PC-9 (cell line): ENCODE results near the gene PLET1. TPM values are rescaled to one million over a fixed set of nuclear protein-coding genes. Genes with fewer than 3 reads are reported as not detected.
A peak's percentile ranks its signal among the peaks of the same experiment; 100 is the strongest.

Experiments
- BruUV-seq: library from RNA; stranded (reverse); fragments of 400-500 nt; replicated peaks from 2 replicates; lab custom pipeline; 2021; lab: Mats Ljungman, UMichigan
- CTCF ChIA-PET: fragments of 300-600 bp; sonication (Branson Sonifier 250); formaldehyde crosslinking; loops from one replicate; lab custom pipeline; 2022; ENCODE audit warnings: antibody characterized with exemption; lab: Charles Lee
- POLR2A ChIA-PET: fragments of 300-600 bp; sonication (Branson Sonifier 250); formaldehyde crosslinking; loops from one replicate; lab custom pipeline; 2022; ENCODE audit warnings: antibody characterized with exemption; ENCODE audit not compliant: unreplicated experiment; lab: Charles Lee
- DNase-seq, 2 experiments: peaks; one replicate each; pipeline versions ENCODE4 v3.0.0 to v3.0.0-alpha.2; 2015 to 2022; ENCODE audit warnings: mixed read lengths in 1 of 2
- H2AFZ ChIP-seq: fragments of 200-600 bp; sonication (generic); 2 replicates; pipeline ENCODE4 v1.8.1; 2017; ENCODE audit warnings: antibody characterized with exemption
- H3F3A ChIP-seq: fragments of 200-600 bp; sonication (generic); 2 replicates; pipeline ENCODE4 v1.8.1; 2017; ENCODE audit warnings: antibody characterized with exemption, mild to moderate bottlenecking, low read depth; ENCODE audit not compliant: insufficient read depth
- H3K27ac ChIP-seq: fragments of 200-600 bp; sonication (generic); 2 replicates; pipeline ENCODE4 v1.6.1; 2016; ENCODE audit warnings: mixed run types
- H3K27me3 ChIP-seq: fragments of 200-600 bp; sonication (generic); 2 replicates; pipeline ENCODE4 v1.6.1; 2016; ENCODE audit warnings: low read depth, mixed run types; ENCODE audit not compliant: insufficient read depth
- H3K36me3 ChIP-seq: fragments of 200-600 bp; sonication (generic); 2 replicates; pipeline ENCODE4 v1.6.1; 2016; ENCODE audit warnings: low read depth, mixed run types
- H3K4me1 ChIP-seq: fragments of 200-600 bp; sonication (generic); replicated peaks from 2 replicates; pipeline ENCODE4 v1.6.1; 2016; ENCODE audit warnings: mixed run types; ENCODE audit not compliant: insufficient read depth
- H3K4me2 ChIP-seq: fragments of 200-600 bp; sonication (generic); 2 replicates; pipeline ENCODE4 v1.6.1; 2017; ENCODE audit warnings: mixed run types
- H3K4me3 ChIP-seq: fragments of 200-600 bp; sonication (generic); 2 replicates; pipeline ENCODE4 v1.6.1; 2016; ENCODE audit warnings: mixed run types
- H3K79me2 ChIP-seq: fragments of 200-600 bp; sonication (generic); 2 replicates; pipeline ENCODE4 v1.6.1; 2017; ENCODE audit warnings: low read depth, mixed run types
- H3K9me2 ChIP-seq: fragments of 200-600 bp; sonication (generic); 2 replicates; pipeline ENCODE4 v1.8.1; 2017; ENCODE audit warnings: mild to moderate bottlenecking; ENCODE audit not compliant: insufficient read depth
- H3K9me3 ChIP-seq: fragments of 200-600 bp; sonication (generic); 2 replicates; pipeline ENCODE4 v1.8.1; 2016; ENCODE audit warnings: low read depth; ENCODE audit not compliant: insufficient read depth
- H4K20me1 ChIP-seq: fragments of 200-600 bp; sonication (generic); 2 replicates; pipeline ENCODE4 v1.8.1; 2017; ENCODE audit not compliant: insufficient read depth
- CTCF ChIP-seq: fragments of 200-600 bp; sonication (generic); conservative IDR thresholded peaks from 2 replicates; pipeline ENCODE4 v1.6.1; 2017; ENCODE audit warnings: mixed run types, antibody characterized with exemption, mild to moderate bottlenecking, moderate library complexity
- EZH2 ChIP-seq: fragments of 200-600 bp; sonication (generic); IDR thresholded peaks from 2 replicates; pipeline ENCODE4 v1.8.0; 2017; ENCODE audit warnings: antibody characterized with exemption, low read depth
- intact Hi-C: fragments of 100-400 bp; cut with micrococcal nuclease; formaldehyde crosslinking; loops from one replicate; pipeline ENCODE4 v1.10.0; 2022; ENCODE audit not compliant: unreplicated experiment
- total RNA-seq: library from RNA; stranded (reverse); gene quantifications from 2 replicates; pipeline ENCODE4 v1.2.3, GENCODE V29; 2021

Gene PLET1
- total RNA-seq, 1 experiment from 2014 or later: not detected

DNA sequence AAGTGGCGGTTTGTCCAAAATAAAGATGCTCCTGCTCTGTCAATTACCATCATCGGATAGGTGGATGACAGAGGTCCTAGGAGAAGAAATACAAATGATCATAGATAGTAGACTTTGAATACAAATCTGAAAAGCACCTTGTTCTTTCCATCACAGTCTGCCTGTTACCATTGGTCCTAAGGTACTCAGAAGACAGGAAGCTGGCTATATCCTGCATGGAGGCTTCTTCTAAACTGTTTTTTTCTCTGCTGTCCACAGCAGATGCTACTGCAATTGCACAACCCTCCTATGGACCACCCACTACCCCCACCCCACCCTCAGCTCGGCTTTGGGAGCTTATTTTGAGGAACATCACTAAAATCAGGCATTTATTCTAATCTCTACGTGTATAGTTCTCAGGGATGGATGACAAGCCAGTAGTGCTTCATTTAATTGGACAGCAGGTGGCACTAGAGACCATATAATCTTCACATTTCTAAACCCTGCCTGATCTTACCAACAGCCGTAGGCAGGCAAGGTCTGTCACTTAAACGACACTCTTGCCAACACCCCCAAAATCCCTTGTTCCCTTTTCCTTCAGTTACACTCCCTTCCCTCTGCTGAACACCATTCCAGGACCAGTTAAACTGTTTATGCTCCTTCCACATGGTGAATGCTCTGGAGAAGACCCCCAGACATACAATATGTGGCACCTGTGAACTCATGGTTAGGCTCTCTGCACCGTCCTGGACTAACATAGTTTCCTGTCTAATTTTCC is 41.0 kb downstream of the PLET1 start:
- H3K9me3 ChIP-seq: no peaks in the 10 kb centered on the region
- peak overlapping the region; percentile 45; the same call in 1 of the 2 replicates for H2AFZ ChIP-seq
- intact Hi-C loops: loop anchor here (1.0 to 10.0 kb wide), 3 partner anchors 61 to 1070 kb away; no protein-coding TSS in a partner anchor
- H3K36me3 ChIP-seq: no peaks in the 10 kb centered on the region
- peak; percentile 25 to 67 for DNase-seq
- peaks cover 28% of the 10 kb centered on the region for H3K4me1 ChIP-seq
- POLR2A ChIA-PET: interaction anchor here (0.7 kb wide), 1 partner anchor 1275 kb away, joined by 7 read pairs; no protein-coding TSS in a partner anchor
- H3K27ac ChIP-seq: no peak overlapping the region
- H3K79me2 ChIP-seq: no peaks in the 10 kb centered on the region
- H3K27me3 ChIP-seq: no peaks in the 10 kb centered on the region
- peak; percentile 85 for TF ChIP-seq CTCF
- no peak for TF ChIP-seq EZH2
- no peak overlapping the region for H3K4me3 ChIP-seq
- H3K4me2 ChIP-seq: no peak overlapping the region
- BruUV-seq: no TSS peak
- 0 out of 2 replicates have a peak, but pooled peaks cover 10% of the 10 kb centered on the region for H3F3A ChIP-seq
- no peaks in the 10 kb centered on the region for H3K9me2 ChIP-seq
- CTCF ChIA-PET: interaction anchor here (0.6 to 1.2 kb wide), 3 partner anchors 12 to 60 kb away, joined by 3 to 16 read pairs (median 5); no protein-coding TSS in a partner anchor
- H4K20me1 ChIP-seq: no peaks in the 10 kb centered on the region

GRCh38 chr11:112216561-112217105 is 44.0 kb downstream of the PLET1 start:
- Histone ChIP-seq H3K9me3 (no peaks in the 10 kb centered on the region), H3K4me1 (peaks cover 30% of the 10 kb centered on the region), H3K79me2 (no peaks in the 10 kb centered on the region), H3K27ac (peak overlapping the region; percentile 15), H3K36me3 (no peaks in the 10 kb centered on the region), H3F3A (0 out of 2 replicates have a peak, but pooled peaks cover 14% of the 10 kb centered on the region), H3K9me2 (no peaks in the 10 kb centered on the region), H3K27me3 (no peaks in the 10 kb centered on the region), H3K4me3 (no peak overlapping the region), H4K20me1 (no peaks in the 10 kb centered on the region), H3K4me2 (peak overlapping the region; percentile 29), H2AFZ (no peak overlapping the region; the same call in 1 of the 2 replicates)
- DNase-seq: peak in 1 of 2 experiments; percentile 65
- BruUV-seq: no TSS peak
- TF ChIP-seq EZH2 (no peak), CTCF (no peak)
- POLR2A ChIA-PET: no interaction called here
- CTCF ChIA-PET: no interaction called here
- intact Hi-C loops: no loop called here

GRCh38 chr11:112215621-112216020 is 45.0 kb downstream of the PLET1 start:
- ChIA-PET POLR2A (no interaction called here), CTCF (no interaction called here)
- 0 out of 2 replicates have a peak, but pooled peaks cover 14% of the 10 kb centered on the region for H3F3A ChIP-seq
- intact Hi-C loops: loop anchor here (1.0 kb wide), 1 partner anchor 102 kb away; no protein-coding TSS in a partner anchor
- peaks cover 20% of the 10 kb centered on the region for H3K4me1 ChIP-seq
- no TSS peak for BruUV-seq
- H2AFZ ChIP-seq: no peak overlapping the region
- H3K79me2 ChIP-seq: no peaks in the 10 kb centered on the region
- H3K4me3 ChIP-seq: no peak overlapping the region
- H3K27me3 ChIP-seq: no peaks in the 10 kb centered on the region
- H3K27ac ChIP-seq: no peak overlapping the region
- H3K36me3 ChIP-seq: no peaks in the 10 kb centered on the region
- no peaks in the 10 kb centered on the region for H3K9me2 ChIP-seq
- no peaks in the 10 kb centered on the region for H3K9me3 ChIP-seq
- no peak for DNase-seq
- H3K4me2 ChIP-seq: peak overlapping the region; percentile 29; the same call in 1 of the 2 replicates
- no peaks in the 10 kb centered on the region for H4K20me1 ChIP-seq
- TF ChIP-seq EZH2 (no peak), CTCF (no peak)
